Measurements from ENCODE around the gene LRIG2. TPM values are rescaled to one million over a fixed set of nuclear protein-coding genes. Genes with fewer than 3 reads are reported as not detected.

Gene LRIG2
- total RNA-seq, 6 experiments from 2014 or later = 3.4 to 7.2 (median 5.0) TPM

- intact Hi-C loops (cut with DNase I) = no loop called here
- no peak overlapping the region for H3K4me3 ChIP-seq
- peaks cover 4 to 40% (median 22%) of the 10 kb centered on the region in 4 donors for H3K36me3 ChIP-seq
- 46% methylated on average over 1 of the region's 1 CpG for WGBS (ENCODE audit: insufficient coverage, low coverage, low lambda C conversion rate, missing lambda C conversion rate)
- H3K4me1 ChIP-seq = peaks cover 0 to 13% (median 2%) of the 10 kb centered on the region in 4 donors
- DNase-seq (no peak), ATAC-seq (peak in 3 of 4 donors; percentile 37 to 64 (median 56))
- no peaks in the 10 kb centered on the region for H3K27me3 ChIP-seq
- no peak for TF ChIP-seq POLR2A (IDR thresholded peaks at IDR 0.05)
- TF ChIP-seq, protein P1, sequence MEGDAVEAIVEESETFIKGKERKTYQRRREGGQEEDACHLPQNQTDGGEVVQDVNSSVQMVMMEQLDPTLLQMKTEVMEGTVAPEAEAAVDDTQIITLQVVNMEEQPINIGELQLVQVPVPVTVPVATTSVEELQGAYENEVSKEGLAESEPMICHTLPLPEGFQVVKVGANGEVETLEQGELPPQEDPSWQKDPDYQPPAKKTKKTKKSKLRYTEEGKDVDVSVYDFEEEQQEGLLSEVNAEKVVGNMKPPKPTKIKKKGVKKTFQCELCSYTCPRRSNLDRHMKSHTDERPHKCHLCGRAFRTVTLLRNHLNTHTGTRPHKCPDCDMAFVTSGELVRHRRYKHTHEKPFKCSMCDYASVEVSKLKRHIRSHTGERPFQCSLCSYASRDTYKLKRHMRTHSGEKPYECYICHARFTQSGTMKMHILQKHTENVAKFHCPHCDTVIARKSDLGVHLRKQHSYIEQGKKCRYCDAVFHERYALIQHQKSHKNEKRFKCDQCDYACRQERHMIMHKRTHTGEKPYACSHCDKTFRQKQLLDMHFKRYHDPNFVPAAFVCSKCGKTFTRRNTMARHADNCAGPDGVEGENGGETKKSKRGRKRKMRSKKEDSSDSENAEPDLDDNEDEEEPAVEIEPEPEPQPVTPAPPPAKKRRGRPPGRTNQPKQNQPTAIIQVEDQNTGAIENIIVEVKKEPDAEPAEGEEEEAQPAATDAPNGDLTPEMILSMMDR (IDR thresholded peaks at IDR 0.05) = no peak
- H3K9me3 ChIP-seq = no peaks in the 10 kb centered on the region
- H3K27ac ChIP-seq = no peak overlapping the region
Measured at GRCh38 chr1:113091988-113092594, 19.1 kb downstream of the LRIG2 start.

- DNase-seq (no peak), ATAC-seq (no peak)
- Histone ChIP-seq H3K4me1 (peaks cover 0 to 13% (median 2%) of the 10 kb centered on the region in 4 donors), H3K4me3 (no peak overlapping the region), H3K27me3 (no peaks in the 10 kb centered on the region), H3K27ac (no peak overlapping the region), H3K9me3 (no peaks in the 10 kb centered on the region), H3K36me3 (peaks cover 4 to 62% (median 29%) of the 10 kb centered on the region in 4 donors)
- WGBS (ENCODE audit: insufficient coverage, low coverage, low lambda C conversion rate, missing lambda C conversion rate) = 94% methylated on average over 4 of the region's 4 CpGs
- TF ChIP-seq POLR2A (IDR thresholded peaks at IDR 0.05) = no peak
- TF ChIP-seq, protein P1 (IDR thresholded peaks at IDR 0.05) = no peak
- intact Hi-C loops (cut with DNase I) = no loop called here
Measured at GRCh38 chr1:113094506-113094905, 21.5 kb downstream of the LRIG2 start.

DNA sequence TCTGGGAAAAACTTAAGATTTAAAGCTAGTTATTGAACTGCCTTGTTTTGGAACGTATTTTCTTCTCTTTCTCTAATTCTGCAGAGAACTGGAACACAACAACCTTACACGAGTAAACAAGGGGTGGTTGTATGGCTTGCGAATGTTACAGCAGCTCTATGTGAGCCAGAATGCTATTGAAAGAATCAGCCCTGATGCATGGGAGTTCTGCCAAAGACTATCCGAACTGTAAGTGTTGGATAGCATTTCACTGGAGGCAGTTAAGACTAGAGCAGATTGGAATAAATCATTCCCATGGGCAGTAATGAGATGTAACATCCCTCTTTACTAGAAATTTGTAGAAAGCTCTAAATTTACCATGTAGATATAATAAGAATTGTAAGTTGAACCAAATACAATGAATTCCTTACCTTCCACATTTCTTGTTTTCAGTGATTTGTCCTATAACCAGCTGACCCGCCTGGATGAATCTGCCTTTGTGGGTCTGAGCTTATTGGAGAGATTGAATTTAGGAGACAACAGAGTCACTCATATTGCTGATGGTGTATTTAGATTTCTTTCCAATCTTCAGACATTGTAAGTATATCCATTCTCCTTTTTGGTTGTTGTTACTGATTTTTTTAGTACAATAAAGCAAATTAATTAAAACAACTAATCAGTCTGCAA lies 22.9 kb downstream of the LRIG2 start:
- H3K27ac ChIP-seq = no peak overlapping the region

DNA sequence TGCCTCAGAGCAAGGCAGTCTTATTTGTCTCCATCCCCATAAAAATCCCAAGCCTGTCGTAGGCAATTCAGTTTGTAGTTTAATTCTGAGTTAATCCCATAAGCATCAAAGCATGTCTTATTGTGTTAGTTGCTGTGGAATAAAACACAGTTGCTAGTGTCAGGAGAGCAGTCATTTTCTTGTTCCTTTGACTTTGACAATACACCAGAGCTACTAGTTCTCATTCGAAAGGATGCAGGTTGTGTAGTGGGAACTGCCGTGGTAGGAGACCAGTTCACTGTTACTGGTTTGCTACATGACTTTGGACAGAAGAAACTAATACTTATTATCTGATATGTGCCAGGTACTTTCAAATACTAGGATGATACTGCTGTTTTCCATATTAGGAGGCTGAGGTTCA lies 23.5 kb downstream of the LRIG2 start:
- WGBS (ENCODE audit: insufficient coverage, low coverage, low lambda C conversion rate, missing lambda C conversion rate) = 91% methylated on average over 3 of the region's 3 CpGs
- Histone ChIP-seq H3K27ac (no peak overlapping the region), H3K9me3 (no peaks in the 10 kb centered on the region), H3K4me1 (peaks cover 0 to 5% (median 0%) of the 10 kb centered on the region in 4 donors), H3K4me3 (no peak overlapping the region), H3K27me3 (no peaks in the 10 kb centered on the region), H3K36me3 (peaks cover 4 to 81% (median 42%) of the 10 kb centered on the region in 4 donors)
- intact Hi-C loops (cut with DNase I) = no loop called here
- TF ChIP-seq POLR2A (IDR thresholded peaks at IDR 0.05) = no peak
- TF ChIP-seq, protein P1 (IDR thresholded peaks at IDR 0.05) = no peak
- ATAC-seq = no peak
- DNase-seq = no peak

More for the DNA sequence above, 22.9 kb downstream of the LRIG2 start:
- Histone ChIP-seq H3K27me3 (no peaks in the 10 kb centered on the region), H3K9me3 (no peaks in the 10 kb centered on the region), H3K36me3 (peaks cover 4 to 76% (median 39%) of the 10 kb centered on the region in 4 donors), H3K4me1 (peaks cover 0 to 11% (median 2%) of the 10 kb centered on the region in 4 donors), H3K4me3 (no peak overlapping the region)
- WGBS (ENCODE audit: insufficient coverage, low coverage, low lambda C conversion rate, missing lambda C conversion rate) = 82% methylated on average over 5 of the region's 5 CpGs
- ATAC-seq (no peak), DNase-seq (no peak)
- TF ChIP-seq, protein P1 (IDR thresholded peaks at IDR 0.05) = no peak
- no peak for TF ChIP-seq POLR2A (IDR thresholded peaks at IDR 0.05)
- intact Hi-C loops (cut with DNase I) = no loop called here

Measured in right lobe of liver (tissue), 6 donors.